SK-N-SH treated with all-trans-retinoic acid at 6 μM for 48 hours (cell line): ENCODE measurements around the gene SLC2A1.

Experiments
- ARNTL ChIP-seq: fragments of 450-650 bp; formaldehyde crosslinking; IDR thresholded peaks from 2 replicates; pipeline ENCODE4 v1.5.0; 2020; ENCODE audit warnings: low read depth, mild to moderate bottlenecking, moderate library complexity, borderline replicate concordance
- PATZ1 ChIP-seq: fragments of 250-450 bp; sonication (Bioruptor Pico); IDR thresholded peaks from 2 replicates; pipeline ENCODE4 v1.8.0; 2020; ENCODE audit warnings: mild to moderate bottlenecking, moderate library complexity, borderline replicate concordance

- TF ChIP-seq PATZ1 (CRISPR knock-in tag) (no peak), ARNTL (CRISPR knock-in tag) (no peak)
These were observed 14.6 kb upstream of the SLC2A1 start for GRCh38 chr1:42973286-42973685.
